Measurements from ENCODE around the gene CLCN2.

GRCh38 chr3:184320104-184320445 is 41.3 kb downstream of the CLCN2 start:
- TF ChIP-seq CTCF (IDR thresholded peaks at IDR 0.05; ENCODE audit: poor library complexity) (no peak), EZH2 (IDR thresholded peaks at IDR 0.05; ENCODE audit: borderline replicate concordance) (no peak)
